Neutrophil (primary cell): ENCODE data around the gene SH3RF3.

Experiments
- H3K27ac ChIP-seq: fragments of 200-600 bp; sonication (generic); 2 replicates; pipeline ENCODE4 v1.5.1; 2016; ENCODE audit warnings: mild to moderate bottlenecking, moderate library complexity
- H3K27me3 ChIP-seq: fragments of 200-600 bp; sonication (generic); 2 replicates; pipeline ENCODE4 v1.6.0; 2016; ENCODE audit warnings: mild to moderate bottlenecking
- H3K36me3 ChIP-seq: fragments of 200-600 bp; sonication (generic); 2 replicates; pipeline ENCODE4 v1.5.1; 2017
- H3K4me1 ChIP-seq, 2 experiments: fragments of 200-600 bp in 1 of 2; sonication (generic) in 1 of 2; 1 replicate in 1 of 2; 2 replicates in 1 of 2; pipeline versions ENCODE4 v1.5.1 to v1.6.1; 2013 to 2016; ENCODE audit warnings: low read depth in 1 of 2, low read length in 1 of 2, mild to moderate bottlenecking in 1 of 2, moderate library complexity in 1 of 2; ENCODE audit not compliant: control insufficient read depth in 1 of 2, insufficient read depth in 1 of 2
- H3K4me3 ChIP-seq, 2 experiments: fragments of 200-600 bp in 1 of 2; sonication (generic) in 1 of 2; 1 replicate in 1 of 2; 2 replicates in 1 of 2; pipeline ENCODE4 v1.5.1; 2013 to 2016; ENCODE audit warnings: low read depth in 1 of 2, low read length in 1 of 2, mild to moderate bottlenecking in 1 of 2, moderate library complexity in 1 of 2
- H3K9me3 ChIP-seq: fragments of 200-600 bp; sonication (generic); 2 replicates; pipeline ENCODE4 v1.5.1; 2016
- CTCF ChIP-seq: fragments of 200-600 bp; sonication (generic); IDR thresholded peaks from 2 replicates; pipeline ENCODE4 v1.5.1; 2016; ENCODE audit warnings: antibody characterized with exemption

Gene SH3RF3

GRCh38 chr2:109139002-109139401, 10.0 kb downstream of the SH3RF3 start:
- TF ChIP-seq CTCF = no peak
- no peaks in the 10 kb centered on the region for H3K9me3 ChIP-seq
- H3K27ac ChIP-seq = no peak overlapping the region
- H3K36me3 ChIP-seq = no peaks in the 10 kb centered on the region
- peaks cover 20% of the 10 kb centered on the region for H3K27me3 ChIP-seq
- H3K4me3 ChIP-seq = no peak overlapping the region
- peaks cover 0 to 3% of the 10 kb centered on the region in 2 experiments for H3K4me1 ChIP-seq

- Histone ChIP-seq H3K36me3 (no peaks in the 10 kb centered on the region), H3K4me3 (no peak overlapping the region), H3K9me3 (no peaks in the 10 kb centered on the region), H3K27me3 (peaks cover 13% of the 10 kb centered on the region), H3K4me1 (peaks cover 0 to 3% of the 10 kb centered on the region in 2 experiments), H3K27ac (no peak overlapping the region)
- no peak for TF ChIP-seq CTCF
These were observed 10.9 kb downstream of the SH3RF3 start for GRCh38 chr2:109139865-109140396.

- no peak for TF ChIP-seq CTCF
- H3K36me3 ChIP-seq = no peaks in the 10 kb centered on the region
- peaks cover under 1% of the 10 kb centered on the region for H3K27me3 ChIP-seq
- H3K9me3 ChIP-seq = no peaks in the 10 kb centered on the region
- no peak overlapping the region for H3K27ac ChIP-seq
- H3K4me1 ChIP-seq = peaks cover 0 to 3% of the 10 kb centered on the region in 2 experiments
- H3K4me3 ChIP-seq = no peak overlapping the region
These were observed 12.1 kb downstream of the SH3RF3 start for GRCh38 chr2:109141006-109141600.

GRCh38 chr2:109141727-109142283, 12.8 kb downstream of the SH3RF3 start:
- no peaks in the 10 kb centered on the region for H3K36me3 ChIP-seq
- H3K27me3 ChIP-seq = no peaks in the 10 kb centered on the region

GRCh38 chr2:109142416-109143210, 13.6 kb downstream of the SH3RF3 start:
- H3K4me1 ChIP-seq = peaks cover 0 to 3% of the 10 kb centered on the region in 2 experiments
- H3K27ac ChIP-seq = no peak overlapping the region
- H3K27me3 ChIP-seq = no peaks in the 10 kb centered on the region
- H3K4me3 ChIP-seq = no peak overlapping the region
- no peaks in the 10 kb centered on the region for H3K9me3 ChIP-seq
- no peaks in the 10 kb centered on the region for H3K36me3 ChIP-seq
- TF ChIP-seq CTCF = no peak

More at GRCh38 chr2:109141727-109142283, 12.8 kb downstream of the SH3RF3 start:
- no peak for TF ChIP-seq CTCF
- no peaks in the 10 kb centered on the region for H3K9me3 ChIP-seq
- no peak overlapping the region for H3K27ac ChIP-seq
- H3K4me1 ChIP-seq = peaks cover 0 to 3% of the 10 kb centered on the region in 2 experiments
- no peak overlapping the region for H3K4me3 ChIP-seq
